Embryonic facial prominence (tissue), 1 donor: Measurements from ENCODE around the gene FSIP1.

Experiments used
- DNase-seq: peaks from one replicate; pipeline ENCODE4 v3.0.0-alpha.2; 2016; ENCODE audit errors: extremely low spot score

Gene FSIP1

GRCh38 chr15:39621976-39622375 is 160.7 kb downstream of the FSIP1 start:
- no peak for DNase-seq

- no peak for DNase-seq
Observed at GRCh38 chr15:39621210-39621609, 161.4 kb downstream of the FSIP1 start.

DNA sequence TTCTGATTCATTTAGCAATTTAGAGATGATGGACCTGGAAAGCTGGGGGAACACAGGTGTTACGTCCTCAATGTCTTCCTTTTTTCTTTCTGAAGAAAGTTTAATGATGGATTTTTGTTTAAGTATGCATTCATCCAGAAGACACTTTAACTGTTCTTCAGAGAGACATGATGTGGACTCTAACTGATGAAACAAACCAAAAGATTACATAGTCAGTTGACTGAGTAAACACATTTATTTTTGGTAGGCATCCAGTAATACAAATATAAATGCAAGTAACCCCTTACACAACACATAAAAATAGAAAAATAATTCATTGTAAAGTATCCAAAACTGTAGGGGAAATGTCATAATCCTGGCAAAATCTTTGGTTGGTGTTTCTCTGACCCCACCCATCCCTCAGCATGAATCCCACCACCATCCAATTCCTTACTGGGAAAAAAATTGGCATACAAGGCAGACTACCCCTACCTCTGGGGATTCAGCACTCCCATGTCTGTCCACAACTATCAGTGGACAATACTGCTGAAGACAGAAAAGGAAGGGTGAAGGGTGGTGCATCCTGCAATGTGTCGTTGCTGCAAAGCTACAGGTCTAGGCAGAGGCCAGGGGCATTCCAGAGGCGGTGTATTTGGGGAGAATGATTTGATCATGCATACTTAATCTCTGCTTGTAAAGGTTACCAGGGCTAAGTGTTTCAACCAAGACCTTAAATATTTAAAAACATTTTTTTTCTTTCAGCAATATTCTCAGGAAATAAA is 164.4 kb downstream of the FSIP1 start:
- no peak for DNase-seq

DNA sequence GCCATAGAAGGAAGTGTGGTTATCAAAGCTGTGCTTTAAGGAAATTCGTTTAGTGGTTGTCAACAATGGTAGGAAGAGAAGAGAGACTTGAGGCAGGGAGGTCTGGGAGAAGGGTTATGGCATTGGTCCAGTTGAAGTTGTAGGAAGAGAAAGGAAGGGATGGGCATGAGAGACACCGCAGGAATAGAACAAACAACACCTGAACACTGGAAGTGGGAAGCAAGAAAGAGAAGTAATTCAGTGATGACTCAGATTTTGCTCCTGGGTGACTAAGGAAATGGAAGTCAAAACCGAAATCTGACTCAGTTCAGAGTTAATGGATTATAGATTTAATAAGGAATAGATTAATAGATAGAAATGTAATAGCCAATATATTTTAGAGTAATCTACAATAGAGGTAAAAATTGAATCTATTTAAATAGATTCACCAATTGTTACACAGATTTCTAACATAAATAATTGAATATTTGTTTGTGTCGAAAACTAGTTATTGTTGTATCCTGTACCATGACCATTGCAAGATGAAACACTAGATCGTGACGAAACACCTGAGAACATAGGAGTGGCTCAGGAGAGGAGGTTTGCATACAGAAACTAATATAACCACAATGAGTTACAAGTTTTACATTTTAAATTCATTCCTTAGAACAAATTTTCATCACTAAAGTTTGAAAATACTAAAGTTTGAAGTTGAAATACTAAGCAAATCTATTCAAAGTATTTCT is 165.7 kb downstream of the FSIP1 start:
- no peak for DNase-seq

DNA sequence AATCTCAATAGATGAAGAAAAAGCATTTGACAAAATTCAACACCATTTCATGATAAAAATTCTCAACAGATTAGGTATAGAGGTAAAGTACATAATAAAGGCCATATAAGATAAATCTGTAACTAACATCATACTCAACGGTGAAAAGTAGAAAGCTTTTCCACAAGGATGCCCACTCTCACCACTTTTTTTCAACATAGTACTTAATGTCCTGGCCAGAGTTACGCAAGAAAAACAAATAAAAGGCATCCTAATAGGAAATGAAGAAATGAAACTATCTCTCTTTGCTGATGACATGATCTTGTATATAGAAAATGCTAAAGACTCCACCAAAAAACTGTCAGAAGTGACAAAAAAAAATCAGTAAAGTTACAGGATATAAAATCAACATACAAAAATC is 168.8 kb downstream of the FSIP1 start:
- no peak for DNase-seq

- no peak for DNase-seq
Observed at GRCh38 chr15:39613271-39613670, 169.4 kb downstream of the FSIP1 start.

DNA sequence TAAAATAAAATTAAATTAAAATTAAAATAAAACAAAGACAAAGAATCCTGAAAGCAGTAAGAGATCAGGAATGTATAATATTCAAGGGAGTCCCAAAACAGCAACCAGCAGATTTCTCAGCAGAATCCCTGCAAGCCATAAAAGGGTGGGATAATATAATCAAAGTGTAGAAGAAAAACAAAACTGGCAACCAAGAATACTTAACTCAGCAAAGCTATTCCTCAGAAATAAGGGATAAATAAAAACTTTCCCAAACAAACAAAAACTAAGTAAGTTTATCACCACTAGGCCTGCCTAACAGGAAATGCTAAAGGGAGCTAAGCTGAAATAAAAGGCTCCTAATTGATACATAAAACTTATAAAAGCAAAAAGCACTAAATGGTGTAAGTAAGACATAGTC is 172.0 kb downstream of the FSIP1 start:
- DNase-seq: no peak

DNA sequence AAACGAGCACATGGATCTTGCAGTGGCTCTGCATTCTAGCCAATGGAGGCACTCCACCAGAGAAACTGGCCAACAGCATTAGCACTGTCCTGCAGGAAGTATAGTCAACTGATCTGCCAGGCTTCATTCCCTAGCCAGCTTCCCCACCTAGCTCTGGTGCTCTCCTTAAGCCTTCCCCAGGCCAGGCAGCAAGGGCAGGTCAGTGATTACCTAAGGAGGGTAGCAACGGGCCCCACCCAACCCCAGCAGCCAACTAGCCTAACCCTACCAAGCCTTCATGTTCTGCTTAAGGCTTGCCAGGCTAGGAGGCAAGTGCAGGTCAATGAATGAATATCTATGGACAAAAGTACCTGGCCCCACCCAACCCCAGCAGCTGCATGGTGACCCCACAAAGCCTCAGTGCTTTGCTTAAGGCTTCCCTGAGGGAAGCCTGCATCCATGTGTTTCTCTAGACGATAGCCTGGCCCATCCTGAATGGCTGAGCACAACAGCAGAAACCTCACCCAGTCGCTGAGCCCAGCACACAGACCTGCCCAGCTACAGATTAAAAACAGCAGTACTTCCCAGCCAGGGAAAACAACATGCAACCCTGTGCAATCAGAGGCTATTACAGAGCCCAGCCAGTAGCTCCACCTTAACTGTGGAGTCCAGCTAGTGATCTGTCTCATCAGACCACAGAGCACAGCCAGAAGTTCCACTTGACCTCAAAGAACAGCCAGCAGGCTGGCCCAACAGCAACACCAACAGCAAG is 173.3 kb downstream of the FSIP1 start:
- DNase-seq: no peak

DNA sequence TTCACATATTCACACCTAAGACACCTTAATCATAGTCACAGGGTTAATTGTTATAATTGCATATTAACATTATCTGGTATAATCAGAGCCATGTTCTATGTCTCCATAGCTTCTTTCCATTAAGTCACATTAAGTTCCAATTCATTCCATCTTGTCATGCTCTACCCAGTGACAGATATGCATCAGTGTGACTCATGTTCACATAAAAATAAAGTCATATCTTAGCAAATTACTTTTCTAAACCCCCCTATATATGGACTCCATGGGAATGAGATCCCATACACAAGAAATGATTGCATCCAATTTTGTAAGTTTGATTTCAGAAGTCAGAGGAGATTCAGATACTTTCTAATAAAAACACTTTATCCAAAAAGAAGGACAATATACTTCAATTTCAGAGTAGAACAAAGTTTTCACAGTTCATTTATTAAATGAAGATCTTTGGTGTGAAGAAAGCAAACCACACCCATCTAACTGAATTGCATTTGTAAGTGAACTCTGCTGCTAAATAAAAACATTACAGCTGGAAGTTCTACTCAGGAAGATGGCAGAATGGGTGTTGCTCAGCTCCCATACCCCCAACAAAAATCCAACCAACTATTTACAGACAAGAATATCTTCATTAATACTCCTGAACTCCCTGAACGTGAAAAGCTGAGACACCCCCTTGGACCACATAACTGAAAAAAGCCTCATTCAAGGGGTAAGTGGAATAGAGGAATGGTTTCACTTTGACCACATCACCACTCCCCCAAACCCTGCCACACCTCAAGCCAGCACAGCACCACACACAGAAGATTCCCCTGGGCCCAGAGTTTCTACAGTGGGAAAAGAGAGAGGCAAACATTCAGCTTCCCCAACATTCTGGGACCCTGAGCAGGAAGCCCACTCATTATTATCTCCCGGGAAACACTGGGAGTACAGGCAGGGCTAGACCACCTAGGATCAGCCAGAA is 174.2 kb downstream of the FSIP1 start:
- DNase-seq: no peak

- DNase-seq: no peak
Observed at GRCh38 chr15:39605146-39605545, 177.5 kb downstream of the FSIP1 start.

DNA sequence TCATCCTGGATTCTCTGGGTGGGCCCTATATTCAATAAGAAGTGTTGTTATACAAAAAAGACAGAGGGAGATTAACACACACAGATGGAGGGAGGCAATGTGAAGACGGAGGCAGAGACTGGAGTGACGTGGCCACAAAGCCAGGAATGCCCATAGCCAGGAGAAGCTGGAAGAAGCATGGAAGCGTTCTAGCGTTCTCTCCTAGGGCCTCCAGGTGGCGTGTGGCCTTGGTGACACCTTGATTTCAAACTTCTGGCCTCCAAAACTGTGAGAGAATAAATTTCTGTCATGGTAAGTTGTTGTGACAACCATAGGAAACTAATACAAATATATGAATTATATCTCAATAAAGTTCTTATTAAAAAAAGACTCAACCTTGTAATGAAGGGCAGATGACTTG is 180.5 kb downstream of the FSIP1 start:
- DNase-seq: no peak

GRCh38 chr15:39599871-39600270 is 182.8 kb downstream of the FSIP1 start:
- no peak for DNase-seq

DNA sequence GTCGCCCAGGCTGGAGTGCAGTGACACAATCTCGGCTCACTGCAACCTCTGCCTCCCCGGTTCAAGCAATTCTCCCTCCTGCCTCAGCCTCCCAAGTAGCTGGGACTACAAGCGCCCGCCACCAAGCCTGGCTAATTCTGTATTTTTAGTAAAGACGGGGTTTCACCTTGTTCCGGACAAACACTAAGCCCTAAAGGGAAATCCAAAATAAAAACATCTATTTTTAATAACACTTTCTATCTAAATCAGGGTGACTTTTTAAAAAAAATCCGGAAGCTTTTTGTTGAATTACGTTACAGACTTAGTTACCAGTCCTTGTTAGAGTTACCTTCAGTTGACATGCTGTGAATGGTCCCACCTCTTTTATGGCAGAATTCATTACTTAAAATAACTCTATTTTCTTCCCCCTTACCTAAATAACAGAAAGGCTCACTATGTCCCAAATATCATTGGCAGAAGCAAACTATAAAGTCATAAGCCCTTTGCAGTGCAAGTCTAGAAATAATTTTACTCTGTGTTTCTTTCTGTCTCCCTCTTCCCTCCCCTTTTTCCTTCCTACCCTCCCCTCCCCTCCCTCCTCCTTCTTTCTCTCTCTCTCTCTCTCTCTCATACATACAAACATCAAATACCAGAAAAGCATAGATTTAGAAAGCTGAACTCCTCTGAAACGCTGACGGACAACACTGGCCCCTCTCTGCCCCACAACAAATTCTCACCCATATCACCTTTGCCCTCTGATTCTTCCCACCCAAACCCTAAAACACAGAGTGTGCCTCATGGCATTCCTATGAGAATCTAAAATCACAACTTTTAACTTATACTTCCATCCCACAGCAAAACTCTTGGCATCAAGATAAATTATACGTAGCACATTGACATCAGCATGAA is 183.4 kb downstream of the FSIP1 start:
- no peak for DNase-seq

DNA sequence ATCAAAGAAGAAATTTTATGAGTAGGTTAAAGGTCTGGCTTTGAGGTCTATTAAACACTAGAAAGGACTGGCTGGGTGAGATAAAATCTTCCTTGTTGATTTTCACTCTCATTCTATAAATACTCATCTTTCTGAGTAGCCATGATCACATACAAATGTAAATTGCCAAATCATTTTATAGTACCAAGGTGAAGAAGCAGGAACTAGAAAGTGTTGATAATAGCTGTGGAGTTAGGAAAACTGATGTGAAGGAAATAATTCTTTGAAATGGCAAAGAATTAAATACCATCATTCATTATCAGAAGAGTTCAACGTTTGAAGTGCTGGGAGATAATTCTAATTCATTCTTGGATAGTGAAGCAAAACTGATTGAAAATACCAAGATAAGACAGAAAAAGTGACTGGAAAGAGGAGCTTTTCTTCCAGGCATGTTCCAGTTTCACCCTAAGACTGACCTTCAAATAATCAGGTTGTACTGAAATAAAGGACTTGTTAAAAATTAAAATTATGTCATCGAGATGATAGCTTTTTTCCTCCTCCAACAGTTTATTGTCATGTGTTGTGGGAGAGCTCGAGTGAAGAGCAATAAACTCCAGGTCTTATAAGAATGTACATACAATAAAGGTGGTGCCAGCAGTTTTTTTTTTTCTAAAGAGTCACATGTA is 184.3 kb downstream of the FSIP1 start:
- no peak for DNase-seq

DNA sequence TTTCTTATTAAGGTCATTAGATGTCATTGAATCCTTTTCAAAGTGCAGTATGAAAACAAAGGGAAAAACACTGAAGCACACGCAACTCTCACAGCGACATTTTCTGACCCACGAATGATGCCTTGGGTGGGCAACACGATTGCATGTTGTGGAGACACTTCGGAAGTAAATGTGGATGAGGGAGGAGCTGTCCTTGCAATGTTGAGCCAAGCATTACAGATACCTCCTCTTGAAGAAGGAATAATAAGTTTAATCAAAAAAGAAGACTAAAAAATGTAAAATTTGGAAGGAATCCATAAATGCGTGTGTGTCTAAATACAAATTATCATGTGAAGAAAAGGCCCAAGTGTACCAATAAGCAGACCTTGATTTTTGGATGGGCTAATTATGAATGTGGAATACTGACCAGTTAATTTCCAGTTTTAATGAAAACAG is 184.9 kb downstream of the FSIP1 start:
- no peak for DNase-seq

DNA sequence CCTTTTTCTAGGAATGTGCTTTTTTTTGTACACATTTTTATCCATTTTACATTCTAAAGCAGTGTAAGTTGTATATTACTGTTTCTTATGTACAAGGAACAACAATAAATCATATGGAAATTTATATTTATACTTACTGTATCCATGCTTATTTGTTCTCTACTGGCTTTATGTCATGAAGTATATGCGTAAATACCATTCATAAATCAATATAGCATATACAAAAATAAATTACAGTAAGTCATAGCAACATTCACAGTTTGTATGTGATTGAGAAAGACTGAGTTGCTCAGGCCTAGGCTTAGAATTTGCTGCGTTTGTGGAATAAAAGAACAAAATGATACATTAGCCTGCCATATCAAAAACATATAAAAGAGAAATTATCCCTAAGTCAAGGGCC is 185.3 kb downstream of the FSIP1 start:
- DNase-seq: no peak

GRCh38 chr15:39596358-39597051 is 186.1 kb downstream of the FSIP1 start:
- no peak for DNase-seq

GRCh38 chr15:39595338-39596221 is 187.1 kb downstream of the FSIP1 start:
- no peak for DNase-seq
